HG03095 (cell line): ENCODE data around the gene LOXL1.
"Not testable (repeated sequence)": the region's sequence is repeated elsewhere in the genome, so short reads cannot be mapped to it uniquely, and the experiment has no call there.

Source experiments
- ATAC-seq: cut with Tn5 transposase; IDR thresholded peaks from one replicate; pipeline ENCODE4 v1.9.1; 2021; ENCODE audit warnings: moderate library complexity; ENCODE audit not compliant: unreplicated experiment

LOXL1 gene

GRCh38 chr15:73937296-73937695, 11.0 kb downstream of the LOXL1 start:
- no peak for ATAC-seq

GRCh38 chr15:73937726-73938125, 11.5 kb downstream of the LOXL1 start:
- ATAC-seq: no peak

- ATAC-seq: not testable (repeated sequence)
Measured at GRCh38 chr15:73938516-73938915, 12.3 kb downstream of the LOXL1 start.

- no peak for ATAC-seq
Measured at GRCh38 chr15:73939138-73939537, 12.9 kb downstream of the LOXL1 start.

- ATAC-seq: no peak
Measured at GRCh38 chr15:73940061-73940981, 14.1 kb downstream of the LOXL1 start.

- no peak for ATAC-seq
Measured at GRCh38 chr15:73941044-73941443, 14.8 kb downstream of the LOXL1 start.

- no peak for ATAC-seq
Measured at GRCh38 chr15:73941449-73941848, 15.2 kb downstream of the LOXL1 start.

GRCh38 chr15:73941871-73942635, 15.8 kb downstream of the LOXL1 start:
- no peak for ATAC-seq

- no peak for ATAC-seq
Measured at GRCh38 chr15:73942751-73943270, 16.5 kb downstream of the LOXL1 start.

GRCh38 chr15:73944161-73945129, 18.2 kb downstream of the LOXL1 start:
- no peak for ATAC-seq

- ATAC-seq: no peak
Measured at GRCh38 chr15:73945130-73945508, 18.9 kb downstream of the LOXL1 start.

GRCh38 chr15:73946046-73946721, 19.9 kb downstream of the LOXL1 start:
- no peak for ATAC-seq

- no peak for ATAC-seq
Measured at GRCh38 chr15:73946795-73947370, 20.6 kb downstream of the LOXL1 start.

- ATAC-seq: no peak
Measured at GRCh38 chr15:73947651-73948050, 21.4 kb downstream of the LOXL1 start.

- no peak for ATAC-seq
Measured at GRCh38 chr15:73948396-73948795, 22.1 kb downstream of the LOXL1 start.

GRCh38 chr15:73948982-73949381, 22.7 kb downstream of the LOXL1 start:
- no peak for ATAC-seq

- no peak for ATAC-seq
Measured at GRCh38 chr15:73949496-73949895, 23.2 kb downstream of the LOXL1 start.

- ATAC-seq: no peak
Measured at GRCh38 chr15:73950479-73950830, 24.2 kb downstream of the LOXL1 start.

GRCh38 chr15:73950831-73951561, 24.7 kb downstream of the LOXL1 start:
- ATAC-seq: no peak
